OCI-LY1 (cell line): ENCODE measurements around the gene ARHGAP6.

ENCODE experiments used
- H2AFZ ChIP-seq: fragments of 200-600 bp; sonication (generic), shearing (Covaris generic); 2 replicates; pipeline ENCODE4 v1.6.0; 2014; ENCODE audit warnings: antibody characterized with exemption, mild to moderate bottlenecking, low read length
- H3F3A ChIP-seq: fragments of 200-600 bp; sonication (generic), shearing (Covaris generic); 2 replicates; pipeline ENCODE4 v1.6.0; 2014; ENCODE audit warnings: mild to moderate bottlenecking, antibody characterized with exemption, low read length, moderate library complexity; ENCODE audit not compliant: insufficient read depth
- H3K27ac ChIP-seq: fragments of 200-600 bp; sonication (generic); 2 replicates; pipeline ENCODE4 v1.5.1; 2014; ENCODE audit warnings: low read length, mixed run types, mild to moderate bottlenecking, low read depth; ENCODE audit not compliant: poor library complexity, severe bottlenecking
- H3K27me3 ChIP-seq: fragments of 200-600 bp; sonication (generic); 2 replicates; pipeline ENCODE4 v1.6.0; 2014; ENCODE audit warnings: antibody characterized with exemption, mild to moderate bottlenecking, low read length, moderate library complexity; ENCODE audit not compliant: insufficient read depth
- H3K36me3 ChIP-seq: fragments of 200-600 bp; sonication (generic); 2 replicates; pipeline ENCODE4 v1.6.1; 2014; ENCODE audit warnings: mild to moderate bottlenecking, antibody characterized with exemption, low read length, moderate library complexity, mixed read lengths; ENCODE audit not compliant: insufficient read depth
- H3K4me1 ChIP-seq: fragments of 200-600 bp; sonication (generic); 2 replicates; pipeline ENCODE4 v1.5.1; 2014; ENCODE audit warnings: mild to moderate bottlenecking, low read length, moderate library complexity; ENCODE audit not compliant: insufficient read depth, severe bottlenecking
- H3K4me2 ChIP-seq: fragments of 200-600 bp; sonication (generic), shearing (Covaris generic); 2 replicates; pipeline ENCODE4 v1.6.1; 2014; ENCODE audit warnings: low read length
- H3K4me3 ChIP-seq: fragments of 200-600 bp; sonication (generic); 2 replicates; pipeline ENCODE4 v1.5.1; 2014; ENCODE audit warnings: low read length, low read depth, mild to moderate bottlenecking, mixed read lengths; ENCODE audit not compliant: poor library complexity, severe bottlenecking
- H3K79me2 ChIP-seq: fragments of 200-600 bp; shearing (Covaris generic); 2 replicates; pipeline ENCODE4 v1.6.1; 2016; ENCODE audit warnings: mixed run types, low read length, mixed read lengths; ENCODE audit not compliant: insufficient read depth
- H3K9ac ChIP-seq: fragments of 200-600 bp; sonication (generic), shearing (Covaris generic); 2 replicates; pipeline ENCODE4 v1.6.1; 2014; ENCODE audit warnings: mild to moderate bottlenecking, low read length, mixed read lengths
- H3K9me2 ChIP-seq: fragments of 200-600 bp; sonication (generic), shearing (Covaris generic); 2 replicates; pipeline ENCODE4 v1.6.1; 2014; ENCODE audit warnings: low read depth, mild to moderate bottlenecking, low read length, mixed read lengths
- H3K9me3 ChIP-seq: fragments of 200-600 bp; shearing (Covaris generic); 2 replicates; pipeline ENCODE4 v1.6.1; 2014; ENCODE audit warnings: low read length, mixed read lengths
- H4K20me1 ChIP-seq: fragments of 200-600 bp; sonication (generic), shearing (Covaris generic); 2 replicates; pipeline ENCODE4 v1.6.0; 2016; ENCODE audit warnings: mild to moderate bottlenecking, low read length; ENCODE audit not compliant: insufficient read depth
- CTCF ChIP-seq: fragments of 200-600 bp; sonication (generic), shearing (Covaris generic); IDR thresholded peaks from 2 replicates; pipeline ENCODE4 v1.5.1; 2017; ENCODE audit warnings: mild to moderate bottlenecking, antibody characterized with exemption, low read length, moderate library complexity, mixed read lengths
- EZH2 ChIP-seq: fragments of 200-600 bp; sonication (generic), shearing (Covaris generic); IDR thresholded peaks from 2 replicates; pipeline ENCODE4 v1.8.0; 2017; ENCODE audit warnings: borderline replicate concordance, mixed run types, mild to moderate bottlenecking, antibody characterized with exemption, low read length, moderate library complexity, mixed read lengths

Gene ARHGAP6

GRCh38 chrX:11688201-11688600 lies 22.5 kb upstream of the ARHGAP6 start:
- Histone ChIP-seq H3K9me2 (no peaks in the 10 kb centered on the region), H3K4me3 (no peak overlapping the region), H3K9ac (no peak overlapping the region), H4K20me1 (no peaks in the 10 kb centered on the region), H3K36me3 (no peaks in the 10 kb centered on the region), H3K9me3 (no peaks in the 10 kb centered on the region), H3K4me2 (no peak overlapping the region), H3K27ac (no peak overlapping the region), H3F3A (no peaks in the 10 kb centered on the region), H3K4me1 (no peaks in the 10 kb centered on the region), H2AFZ (no peak overlapping the region), H3K79me2 (no peaks in the 10 kb centered on the region), H3K27me3 (no peaks in the 10 kb centered on the region)
- TF ChIP-seq CTCF (no peak), EZH2 (no peak)

DNA sequence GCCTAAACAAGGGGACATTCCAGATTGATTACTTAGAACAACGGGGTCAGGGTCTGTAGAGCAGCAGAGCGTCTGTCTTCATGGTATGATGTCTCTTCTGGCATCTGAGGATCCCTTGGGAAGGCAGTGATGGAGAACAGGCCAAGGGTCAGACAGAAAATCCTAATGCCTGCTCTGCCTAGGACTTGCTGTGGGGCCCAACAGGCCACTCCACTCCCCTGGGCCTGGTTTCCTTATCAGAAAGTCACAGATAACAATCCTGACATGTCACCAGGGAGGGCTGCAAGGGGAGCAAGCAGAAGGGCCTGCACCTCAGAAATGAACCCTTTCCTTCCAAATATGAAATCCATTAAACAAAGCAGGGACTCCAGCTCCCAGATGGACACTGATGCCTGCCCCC lies 21.4 kb upstream of the ARHGAP6 start:
- Histone ChIP-seq H3K4me3 (no peak overlapping the region), H4K20me1 (no peaks in the 10 kb centered on the region), H3K36me3 (no peaks in the 10 kb centered on the region), H3K4me2 (no peak overlapping the region), H3K79me2 (no peaks in the 10 kb centered on the region), H3K27ac (no peak overlapping the region), H3K9me2 (no peaks in the 10 kb centered on the region), H3K4me1 (no peaks in the 10 kb centered on the region), H2AFZ (no peak overlapping the region), H3K9ac (no peak overlapping the region), H3K27me3 (no peaks in the 10 kb centered on the region), H3F3A (no peaks in the 10 kb centered on the region), H3K9me3 (no peaks in the 10 kb centered on the region)
- TF ChIP-seq EZH2 (no peak), CTCF (no peak)

DNA sequence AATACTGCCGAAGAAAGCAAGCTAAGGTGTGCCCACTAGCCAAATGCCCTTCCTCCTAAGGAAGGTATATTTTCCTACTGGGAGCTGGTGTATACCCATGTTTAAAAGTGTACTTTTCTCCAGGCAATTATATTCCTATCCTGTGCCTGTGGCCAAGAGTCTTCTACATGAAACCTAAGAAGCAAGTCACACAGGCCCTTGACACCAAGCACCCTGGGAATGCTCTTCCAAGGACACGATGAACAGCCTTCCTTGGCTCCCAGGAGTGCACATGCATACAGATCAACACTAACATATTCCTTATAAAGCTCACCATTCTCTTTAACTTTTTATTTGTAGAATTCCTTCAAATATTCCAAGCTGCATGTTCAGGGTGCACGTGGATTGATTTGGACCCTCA lies 17.3 kb upstream of the ARHGAP6 start:
- H3K4me3 ChIP-seq = no peak overlapping the region
- no peaks in the 10 kb centered on the region for H3K9me3 ChIP-seq
- H3K36me3 ChIP-seq = no peaks in the 10 kb centered on the region
- H3F3A ChIP-seq = no peaks in the 10 kb centered on the region
- no peaks in the 10 kb centered on the region for H3K79me2 ChIP-seq
- H3K9me2 ChIP-seq = no peaks in the 10 kb centered on the region
- no peak overlapping the region for H2AFZ ChIP-seq
- no peak overlapping the region for H3K4me2 ChIP-seq
- no peaks in the 10 kb centered on the region for H3K27me3 ChIP-seq
- H3K27ac ChIP-seq = no peak overlapping the region
- TF ChIP-seq CTCF (no peak), EZH2 (no peak)
- H3K4me1 ChIP-seq = no peaks in the 10 kb centered on the region
- no peak overlapping the region for H3K9ac ChIP-seq
- no peaks in the 10 kb centered on the region for H4K20me1 ChIP-seq
